H1 (cell line): ENCODE data around the gene TNNT3. TPM values are rescaled to one million over a fixed set of nuclear protein-coding genes. Genes with fewer than 3 reads are reported as not detected.

Experiments
- CTCF ChIA-PET: fragments of 300-600 bp; sonication (Branson Sonifier 250); formaldehyde crosslinking; loops from one replicate; lab custom pipeline; 2021; ENCODE audit not compliant: partially characterized antibody; lab: Charles Lee
- POLR2A ChIA-PET: fragments of 300-600 bp; sonication (Branson Sonifier 250); formaldehyde crosslinking; loops from one replicate; lab custom pipeline; 2021; ENCODE audit warnings: inconsistent platforms; ENCODE audit not compliant: partially characterized antibody; lab: Charles Lee
- DNase-seq, 2 experiments: peaks; one replicate each; pipeline versions ENCODE4 v3.0.0 to v3.0.0-alpha.2; 2010 to 2022; ENCODE audit warnings: low spot score in 2 of 2, low read depth in 1 of 2, mixed read lengths in 1 of 2
- FAIRE-seq: peaks from 2 replicates; lab custom pipeline; 2011; peaks lifted over from hg19 to GRCh38; lab: Jason Lieb, UNC
- H2AFZ ChIP-seq: 2 replicates; pipeline ENCODE4 v1.8.1; 2012; ENCODE audit warnings: low read length, inconsistent platforms
- H2AK5ac ChIP-seq: 2 replicates; pipeline ENCODE4 v1.6.1; 2013; ENCODE audit warnings: low read depth, low read length
- H2BK120ac ChIP-seq: replicated peaks from 2 replicates; pipeline ENCODE3; 2013; ENCODE audit warnings: low read depth, low read length, inconsistent platforms
- H2BK12ac ChIP-seq: 2 replicates; pipeline ENCODE4 v1.6.1; 2013; ENCODE audit warnings: low read depth, low read length
- H2BK15ac ChIP-seq: 2 replicates; pipeline ENCODE4 v1.6.1; 2013; ENCODE audit warnings: low read length
- H2BK20ac ChIP-seq: 2 replicates; pipeline ENCODE4 v1.6.1; 2013; ENCODE audit warnings: low read length
- H2BK5ac ChIP-seq: 2 replicates; pipeline ENCODE4 v1.6.1; 2013; ENCODE audit warnings: low read depth, low read length
- H3K14ac ChIP-seq: 2 replicates; pipeline ENCODE4 v1.6.1; 2013; ENCODE audit warnings: inconsistent platforms; ENCODE audit not compliant: insufficient read length
- H3K18ac ChIP-seq: 2 replicates; pipeline ENCODE4 v1.6.1; 2013; ENCODE audit warnings: low read length; ENCODE audit errors: extremely low read depth
- H3K23ac ChIP-seq: 2 replicates; pipeline ENCODE4 v1.6.1; 2013; ENCODE audit warnings: inconsistent platforms; ENCODE audit not compliant: insufficient read length
- H3K23me2 ChIP-seq: 2 replicates; pipeline ENCODE4 v1.6.1; 2013; ENCODE audit warnings: low read depth, low read length
- H3K27ac ChIP-seq: 2 replicates; pipeline ENCODE4 v1.6.1; 2011; ENCODE audit warnings: low read depth, low read length, inconsistent platforms
- H3K27me3 ChIP-seq, 4 experiments: replicated peaks in 1 of 4; 1 replicate in 1 of 4; 2 replicates in 3 of 4; pipeline versions ENCODE4 v1.6.1 to v1.8.1; 2011 to 2013; ENCODE audit warnings: low read length in 3 of 4, mild to moderate bottlenecking in 3 of 4, inconsistent platforms in 2 of 4, mixed read lengths in 2 of 4, moderate library complexity in 1 of 4; ENCODE audit not compliant: control insufficient read depth in 3 of 4, insufficient read depth in 3 of 4; ENCODE audit errors: extremely low read depth in 1 of 4
- H3K36me3 ChIP-seq, 4 experiments: 2 replicates each; pipeline versions ENCODE4 v1.6.1 to v1.8.1; 2011 to 2013; ENCODE audit warnings: mild to moderate bottlenecking in 4 of 4, low read length in 3 of 4, moderate library complexity in 2 of 4, control low read depth in 1 of 4, inconsistent platforms in 1 of 4; ENCODE audit not compliant: insufficient read depth in 4 of 4, control insufficient read depth in 2 of 4
- H3K4ac ChIP-seq: replicated peaks from 2 replicates; pipeline ENCODE3; 2013; ENCODE audit warnings: low read length, low read depth, mixed read lengths, inconsistent platforms; ENCODE audit not compliant: insufficient read length
- H3K4me1 ChIP-seq, 4 experiments: replicated peaks in 1 of 4; 1 replicate in 1 of 4; 2 replicates in 3 of 4; pipeline versions ENCODE4 v1.6.1 to v1.8.1; 2011 to 2013; ENCODE audit warnings: low read length in 3 of 4, inconsistent platforms in 2 of 4, mixed read lengths in 1 of 4; ENCODE audit not compliant: insufficient read depth in 4 of 4, control insufficient read depth in 3 of 4
- H3K4me2 ChIP-seq, 2 experiments: 2 replicates each; pipeline versions ENCODE4 v1.6.1 to v1.8.1; 2011 to 2013; ENCODE audit warnings: low read depth in 2 of 2, low read length in 2 of 2, control low read depth in 1 of 2, inconsistent platforms in 1 of 2, mild to moderate bottlenecking in 1 of 2; ENCODE audit not compliant: insufficient read depth in 1 of 2
- H3K4me3 ChIP-seq, 4 experiments: fragments of 200-600, 300-600 bp in 1 of 4; sonication (generic), shearing (Covaris generic), sonication (Bioruptor Twin) in 1 of 4; 2 replicates each; pipeline versions ENCODE4 v1.5.1 to v1.8.1; 2011 to 2016; ENCODE audit warnings: low read length in 4 of 4, low read depth in 3 of 4, control low read depth in 2 of 4, inconsistent platforms in 2 of 4, mild to moderate bottlenecking in 2 of 4, mixed read lengths in 1 of 4, moderate library complexity in 1 of 4; ENCODE audit not compliant: insufficient read depth in 2 of 4; ENCODE audit errors: extremely low read depth in 1 of 4
- H3K56ac ChIP-seq: replicated peaks from 2 replicates; pipeline ENCODE3; 2013; ENCODE audit warnings: low read depth, mild to moderate bottlenecking, mixed read lengths, low read length, inconsistent platforms; ENCODE audit not compliant: insufficient read length
- H3K79me1 ChIP-seq: 2 replicates; pipeline ENCODE4 v1.6.1; 2013; ENCODE audit warnings: low read depth, low read length, control low read depth
- H3K79me2 ChIP-seq, 2 experiments: 2 replicates each; pipeline versions ENCODE4 v1.6.1 to v1.8.1; 2012 to 2013; ENCODE audit warnings: low read length in 2 of 2, mild to moderate bottlenecking in 2 of 2, inconsistent platforms in 1 of 2; ENCODE audit not compliant: insufficient read depth in 2 of 2, control insufficient read depth in 1 of 2
- H3K9ac ChIP-seq, 4 experiments: replicated peaks in 1 of 4; 1 replicate in 1 of 4; 2 replicates in 3 of 4; pipeline versions ENCODE4 v1.6.1 to v1.8.1; 2011 to 2013; ENCODE audit warnings: low read depth in 3 of 4, low read length in 3 of 4, control low read depth in 2 of 4, mild to moderate bottlenecking in 2 of 4, moderate library complexity in 2 of 4, inconsistent platforms in 1 of 4; ENCODE audit errors: extremely low read depth in 1 of 4
- H3K9me3 ChIP-seq, 2 experiments: 2 replicates each; pipeline versions ENCODE4 v1.6.1 to v1.8.1; 2012 to 2013; ENCODE audit warnings: mild to moderate bottlenecking in 2 of 2, moderate library complexity in 2 of 2, control low read depth in 1 of 2, inconsistent platforms in 1 of 2, low read depth in 1 of 2, low read length in 1 of 2, mixed read lengths in 1 of 2; ENCODE audit not compliant: insufficient read depth in 2 of 2
- H4K20me1 ChIP-seq, 2 experiments: replicated peaks in 1 of 2; 2 replicates each; pipeline versions ENCODE3 to v1.8.1; 2011 to 2013; ENCODE audit warnings: inconsistent platforms in 2 of 2, low read length in 2 of 2, mild to moderate bottlenecking in 1 of 2; ENCODE audit not compliant: insufficient read depth in 2 of 2, control insufficient read depth in 1 of 2
- H4K5ac ChIP-seq: 2 replicates; pipeline ENCODE4 v1.6.1; 2013; ENCODE audit warnings: low read length, low read depth, mixed read lengths, inconsistent platforms; ENCODE audit not compliant: insufficient read length
- H4K8ac ChIP-seq: 2 replicates; pipeline ENCODE4 v1.8.0; 2013; ENCODE audit warnings: mild to moderate bottlenecking, moderate library complexity, low read length, inconsistent platforms; ENCODE audit not compliant: insufficient read depth; ENCODE audit errors: extremely low read depth
- H4K91ac ChIP-seq: replicated peaks from 2 replicates; pipeline ENCODE3; 2013; ENCODE audit warnings: low read length, mixed read lengths, inconsistent platforms; ENCODE audit not compliant: insufficient read length
- BCL11A ChIP-seq, 2 experiments: IDR thresholded peaks; one replicate each; pipeline ENCODE4 v1.6.1; 2011; ENCODE audit warnings: low read depth in 2 of 2, low read length in 2 of 2, mild to moderate bottlenecking in 2 of 2
- WGBS, 2 experiments: shearing (Covaris generic) in 1 of 2; methylation state at CpG; one replicate each; pipeline versions ENCODE4 v1.1.6 to v1.1.7; 2013 to 2015; ENCODE audit warnings: low lambda C conversion rate in 2 of 2, mixed read lengths in 2 of 2, inconsistent platforms in 1 of 2, low coverage in 1 of 2, missing lambda C conversion rate in 1 of 2; ENCODE audit not compliant: insufficient replicate concordance in 2 of 2, insufficient coverage in 1 of 2, insufficient read length in 1 of 2; ENCODE audit errors: extremely low coverage in 1 of 2, missing lambda C conversion rate in 1 of 2; 5-methylcytosine and 5-hydroxymethylcytosine counted together
- polyA plus RNA-seq, 7 experiments: library from polyadenylated mRNA; depleted of rRNA in 3 of 7; stranded (reverse) in 5 of 7; unstranded in 2 of 7; fragments of >200 nt in 5 of 7; fragments of 200-250 nt in 2 of 7; gene quantifications; 1 replicate in 5 of 7; 2 replicates in 1 of 7; 4 replicates in 1 of 7; pipeline versions ENCODE4 v1.2.1 to v1.2.3, GENCODE V29; 2011 to 2013; ENCODE audit warnings: missing spikeins in 2 of 7, mixed read lengths in 2 of 7
- total RNA-seq: library from RNA; stranded (reverse); fragmentation: NEBNext Ultra II Directional; extraction: Animal tissue kit (Norgen Biotek cat#: 25700); gene quantifications from 2 replicates; pipeline ENCODE4 v1.2.1, GENCODE V29; 2021

TNNT3 gene
- total and polyA plus RNA-seq, 2 of the 8 experiments (the other 6 are each of a cell fraction or from before 2014, with no cell fraction given) = not detected

GRCh38 chr11:1928891-1929541, 9.5 kb downstream of the TNNT3 start:
- no peak overlapping the region for H3K18ac ChIP-seq
- no peak overlapping the region for H2BK20ac ChIP-seq
- H3K56ac ChIP-seq = no peak overlapping the region
- H3K14ac ChIP-seq = no peak overlapping the region
- H3K27me3 ChIP-seq = no peaks in the 10 kb centered on the region
- CTCF ChIA-PET = interaction anchor here (0.7 to 2.9 kb wide), 5 partner anchors 11 to 361 kb away, joined by 3 to 11 read pairs (median 4); no protein-coding TSS in a partner anchor
- no peak overlapping the region for H2BK5ac ChIP-seq
- H3K27ac ChIP-seq = no peak overlapping the region
- H3K4me2 ChIP-seq = no peak overlapping the region
- H3K4me1 ChIP-seq = peaks cover 0 to 3% (median 0%) of the 10 kb centered on the region in 4 experiments; a peak in 3 of 7 replicates
- no peaks in the 10 kb centered on the region for H3K79me1 ChIP-seq
- 83% methylated on average over 20 of the region's 35 CpGs; no CpG with 5 or more reads in 1 of the 2 experiments for WGBS, 2 experiments
- no peak overlapping the region for H3K9ac ChIP-seq
- no peak overlapping the region for H3K23ac ChIP-seq
- no peak overlapping the region for H3K4ac ChIP-seq
- peaks cover 4% of the 10 kb centered on the region; the same call in 1 of the 2 replicates for H3K23me2 ChIP-seq
- H4K20me1 ChIP-seq = no peaks in the 10 kb centered on the region
- no peak overlapping the region for H2AFZ ChIP-seq
- H2AK5ac ChIP-seq = no peak overlapping the region
- H3K4me3 ChIP-seq = no peak overlapping the region
- no peak overlapping the region; the same call in 1 of the 2 replicates for H4K8ac ChIP-seq
- POLR2A ChIA-PET = interaction anchor here (0.6 kb wide), 1 partner anchor 576 kb away, joined by 3 read pairs; no protein-coding TSS in a partner anchor
- DNase-seq = no peak
- no peaks in the 10 kb centered on the region for H3K36me3 ChIP-seq
- H3K9me3 ChIP-seq = no peaks in the 10 kb centered on the region
- no peak overlapping the region for H2BK15ac ChIP-seq
- H2BK12ac ChIP-seq = no peak overlapping the region
- no peak for FAIRE-seq
- no peak overlapping the region for H4K5ac ChIP-seq
- no peaks in the 10 kb centered on the region for H3K79me2 ChIP-seq
- H2BK120ac ChIP-seq = no peak overlapping the region
- H4K91ac ChIP-seq = no peak overlapping the region
- TF ChIP-seq BCL11A (IDR thresholded peaks at IDR 0.05; ENCODE audit: low read depth in 2 of 2, low read length in 2 of 2) = no peak
